ENCODE results near the gene PNPLA3. TPM values are rescaled to one million over a fixed set of nuclear protein-coding genes. Genes with fewer than 3 reads are reported as not detected.

Gene PNPLA3
- total and polyA plus RNA-seq, 9 of the 15 experiments (the other 6 are each of a cell fraction or from before 2014, with no cell fraction given) = 0.20 to 0.48 (median 0.38) TPM; not detected in 6

DNA sequence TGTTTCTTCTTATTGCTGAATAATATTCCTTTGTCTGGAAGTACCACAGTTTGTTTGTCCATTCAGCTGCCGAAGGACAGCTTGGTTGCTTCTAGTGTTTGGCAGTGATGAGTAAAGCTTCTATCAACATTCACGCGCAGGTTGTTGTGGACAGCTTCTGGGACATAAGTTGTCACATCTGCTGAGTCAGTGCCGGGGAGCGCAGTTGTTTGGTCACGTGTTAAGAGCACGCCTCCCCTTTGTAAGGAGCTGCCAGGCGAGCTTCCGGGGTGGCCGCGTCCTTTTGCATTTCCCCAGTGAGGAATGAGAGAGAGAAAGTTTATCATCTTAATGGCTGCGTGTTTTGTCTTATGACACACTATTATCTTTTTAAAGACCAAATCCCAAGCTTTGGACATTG lies 61.9 kb downstream of the PNPLA3 start (continued):
- TF ChIP-seq, protein P1, sequence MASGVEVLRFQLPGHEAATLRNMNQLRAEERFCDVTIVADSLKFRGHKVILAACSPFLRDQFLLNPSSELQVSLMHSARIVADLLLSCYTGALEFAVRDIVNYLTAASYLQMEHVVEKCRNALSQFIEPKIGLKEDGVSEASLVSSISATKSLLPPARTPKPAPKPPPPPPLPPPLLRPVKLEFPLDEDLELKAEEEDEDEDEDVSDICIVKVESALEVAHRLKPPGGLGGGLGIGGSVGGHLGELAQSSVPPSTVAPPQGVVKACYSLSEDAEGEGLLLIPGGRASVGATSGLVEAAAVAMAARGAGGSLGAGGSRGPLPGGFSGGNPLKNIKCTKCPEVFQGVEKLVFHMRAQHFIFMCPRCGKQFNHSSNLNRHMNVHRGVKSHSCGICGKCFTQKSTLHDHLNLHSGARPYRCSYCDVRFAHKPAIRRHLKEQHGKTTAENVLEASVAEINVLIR (CRISPR knock-in tag; IDR thresholded peaks at IDR 0.05) = no peak
- peak; percentile 85 for TF ChIP-seq BACH1 (tag; IDR thresholded peaks at IDR 0.05)
- TF ChIP-seq E2F3 (CRISPR knock-in tag; IDR thresholded peaks at IDR 0.05) = no peak
- no peak for TF ChIP-seq PYGO2 (tag; IDR thresholded peaks at IDR 0.05)
- TF ChIP-seq, protein P2, sequence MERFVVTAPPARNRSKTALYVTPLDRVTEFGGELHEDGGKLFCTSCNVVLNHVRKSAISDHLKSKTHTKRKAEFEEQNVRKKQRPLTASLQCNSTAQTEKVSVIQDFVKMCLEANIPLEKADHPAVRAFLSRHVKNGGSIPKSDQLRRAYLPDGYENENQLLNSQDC (CRISPR knock-in tag; IDR thresholded peaks at IDR 0.05) = no peak
- TF ChIP-seq ZZZ3 (IDR thresholded peaks at IDR 0.05) = no peak
- TF ChIP-seq EP400 (IDR thresholded peaks at IDR 0.05) = peak; percentile 57
- TF ChIP-seq NUFIP1 (IDR thresholded peaks at IDR 0.05; ENCODE audit: partially characterized antibody) = no peak
- TF ChIP-seq, protein P3, sequence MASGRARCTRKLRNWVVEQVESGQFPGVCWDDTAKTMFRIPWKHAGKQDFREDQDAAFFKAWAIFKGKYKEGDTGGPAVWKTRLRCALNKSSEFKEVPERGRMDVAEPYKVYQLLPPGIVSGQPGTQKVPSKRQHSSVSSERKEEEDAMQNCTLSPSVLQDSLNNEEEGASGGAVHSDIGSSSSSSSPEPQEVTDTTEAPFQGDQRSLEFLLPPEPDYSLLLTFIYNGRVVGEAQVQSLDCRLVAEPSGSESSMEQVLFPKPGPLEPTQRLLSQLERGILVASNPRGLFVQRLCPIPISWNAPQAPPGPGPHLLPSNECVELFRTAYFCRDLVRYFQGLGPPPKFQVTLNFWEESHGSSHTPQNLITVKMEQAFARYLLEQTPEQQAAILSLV (tag; IDR thresholded peaks at IDR 0.05) = no peak
- TF ChIP-seq, protein P4, sequence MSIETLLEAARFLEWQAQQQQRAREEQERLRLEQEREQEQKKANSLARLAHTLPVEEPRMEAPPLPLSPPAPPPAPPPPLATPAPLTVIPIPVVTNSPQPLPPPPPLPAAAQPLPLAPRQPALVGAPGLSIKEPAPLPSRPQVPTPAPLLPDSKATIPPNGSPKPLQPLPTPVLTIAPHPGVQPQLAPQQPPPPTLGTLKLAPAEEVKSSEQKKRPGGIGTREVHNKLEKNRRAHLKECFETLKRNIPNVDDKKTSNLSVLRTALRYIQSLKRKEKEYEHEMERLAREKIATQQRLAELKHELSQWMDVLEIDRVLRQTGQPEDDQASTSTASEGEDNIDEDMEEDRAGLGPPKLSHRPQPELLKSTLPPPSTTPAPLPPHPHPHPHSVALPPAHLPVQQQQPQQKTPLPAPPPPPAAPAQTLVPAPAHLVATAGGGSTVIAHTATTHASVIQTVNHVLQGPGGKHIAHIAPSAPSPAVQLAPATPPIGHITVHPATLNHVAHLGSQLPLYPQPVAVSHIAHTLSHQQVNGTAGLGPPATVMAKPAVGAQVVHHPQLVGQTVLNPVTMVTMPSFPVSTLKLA (conservative IDR thresholded peaks at IDR 0.05) = peak; percentile 96 to 97
- TF ChIP-seq PTTG1 (tag; IDR thresholded peaks at IDR 0.05; ENCODE audit: low read depth) = no peak
- TF ChIP-seq, protein P5, sequence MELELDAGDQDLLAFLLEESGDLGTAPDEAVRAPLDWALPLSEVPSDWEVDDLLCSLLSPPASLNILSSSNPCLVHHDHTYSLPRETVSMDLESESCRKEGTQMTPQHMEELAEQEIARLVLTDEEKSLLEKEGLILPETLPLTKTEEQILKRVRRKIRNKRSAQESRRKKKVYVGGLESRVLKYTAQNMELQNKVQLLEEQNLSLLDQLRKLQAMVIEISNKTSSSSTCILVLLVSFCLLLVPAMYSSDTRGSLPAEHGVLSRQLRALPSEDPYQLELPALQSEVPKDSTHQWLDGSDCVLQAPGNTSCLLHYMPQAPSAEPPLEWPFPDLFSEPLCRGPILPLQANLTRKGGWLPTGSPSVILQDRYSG (tag; conservative IDR thresholded peaks at IDR 0.05; ENCODE audit: low read depth) = no peak
- TF ChIP-seq ZNF318 (IDR thresholded peaks at IDR 0.05; ENCODE audit: borderline replicate concordance in 1 of 2, low read depth in 1 of 2) = 0 out of 4 replicates have a peak, but pooled peaks of 1 of the 2 experiments have one; percentile 30
- TF ChIP-seq PCBP1 (IDR thresholded peaks at IDR 0.05; ENCODE audit: low read depth, low read length, poor library complexity, severe bottlenecking) = no peak
- TF ChIP-seq L3MBTL2 (IDR thresholded peaks at IDR 0.05) = peak; percentile 47

All from K562 (cell line).